Omental fat pad (tissue), 4 donors: ENCODE measurements around the gene FTH1. TPM values are rescaled to one million over a fixed set of nuclear protein-coding genes. Genes with fewer than 3 reads are reported as not detected.

Source experiments
- ATAC-seq: fragments of 150-250 bp; one replicate; pipeline ENCODE4 v1.9.1; 2016; ENCODE audit warnings: mild to moderate bottlenecking, moderate library complexity; ENCODE audit not compliant: low FRiP score
- DNase-seq: peaks from one replicate; pipeline ENCODE4 v3.0.0-alpha.2; 2019; ENCODE audit warnings: low spot score
- total RNA-seq, 4 donors: library from RNA; depleted of rRNA; stranded (reverse); fragments of >200 nt; gene quantifications; one replicate each; pipeline ENCODE4 v1.1.0, GENCODE V29; 2016
- TF ChIP-seq, protein P1 (sequence below), 3 donors: fragments of 450-650 bp; IDR thresholded peaks; one replicate each; pipeline ENCODE4 v1.5.1; 2016 to 2017; ENCODE audit warnings: antibody characterized with exemption in 3 of 3, mild to moderate bottlenecking in 3 of 3, moderate library complexity in 2 of 3

The FTH1 gene
- total RNA-seq, 4 donors from 2014 or later: 3,477 to 7,075 (median 4,643) TPM

DNA sequence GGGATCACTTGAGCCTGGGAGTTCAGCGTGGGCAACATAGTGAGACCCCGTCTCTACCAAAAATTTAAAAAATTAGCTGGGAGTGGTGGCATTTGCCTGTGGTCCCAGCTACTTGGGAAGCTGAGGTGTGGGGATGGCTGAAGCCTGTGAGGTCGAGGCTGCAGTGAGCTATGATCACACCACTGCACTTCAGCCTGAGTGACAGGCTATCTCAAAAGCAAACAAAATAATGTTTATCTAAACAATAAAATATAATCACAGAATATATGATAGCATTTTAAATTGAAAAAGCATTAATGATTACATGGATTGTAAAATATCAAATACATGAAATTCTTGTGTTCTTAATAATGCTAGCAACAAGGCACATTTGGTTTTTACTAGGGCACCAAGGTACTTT, 14.6 kb downstream of the FTH1 start:
- no peak for ATAC-seq
- no peak for DNase-seq
- TF ChIP-seq, protein P1, sequence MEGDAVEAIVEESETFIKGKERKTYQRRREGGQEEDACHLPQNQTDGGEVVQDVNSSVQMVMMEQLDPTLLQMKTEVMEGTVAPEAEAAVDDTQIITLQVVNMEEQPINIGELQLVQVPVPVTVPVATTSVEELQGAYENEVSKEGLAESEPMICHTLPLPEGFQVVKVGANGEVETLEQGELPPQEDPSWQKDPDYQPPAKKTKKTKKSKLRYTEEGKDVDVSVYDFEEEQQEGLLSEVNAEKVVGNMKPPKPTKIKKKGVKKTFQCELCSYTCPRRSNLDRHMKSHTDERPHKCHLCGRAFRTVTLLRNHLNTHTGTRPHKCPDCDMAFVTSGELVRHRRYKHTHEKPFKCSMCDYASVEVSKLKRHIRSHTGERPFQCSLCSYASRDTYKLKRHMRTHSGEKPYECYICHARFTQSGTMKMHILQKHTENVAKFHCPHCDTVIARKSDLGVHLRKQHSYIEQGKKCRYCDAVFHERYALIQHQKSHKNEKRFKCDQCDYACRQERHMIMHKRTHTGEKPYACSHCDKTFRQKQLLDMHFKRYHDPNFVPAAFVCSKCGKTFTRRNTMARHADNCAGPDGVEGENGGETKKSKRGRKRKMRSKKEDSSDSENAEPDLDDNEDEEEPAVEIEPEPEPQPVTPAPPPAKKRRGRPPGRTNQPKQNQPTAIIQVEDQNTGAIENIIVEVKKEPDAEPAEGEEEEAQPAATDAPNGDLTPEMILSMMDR (IDR thresholded peaks at IDR 0.05): no peak

DNA sequence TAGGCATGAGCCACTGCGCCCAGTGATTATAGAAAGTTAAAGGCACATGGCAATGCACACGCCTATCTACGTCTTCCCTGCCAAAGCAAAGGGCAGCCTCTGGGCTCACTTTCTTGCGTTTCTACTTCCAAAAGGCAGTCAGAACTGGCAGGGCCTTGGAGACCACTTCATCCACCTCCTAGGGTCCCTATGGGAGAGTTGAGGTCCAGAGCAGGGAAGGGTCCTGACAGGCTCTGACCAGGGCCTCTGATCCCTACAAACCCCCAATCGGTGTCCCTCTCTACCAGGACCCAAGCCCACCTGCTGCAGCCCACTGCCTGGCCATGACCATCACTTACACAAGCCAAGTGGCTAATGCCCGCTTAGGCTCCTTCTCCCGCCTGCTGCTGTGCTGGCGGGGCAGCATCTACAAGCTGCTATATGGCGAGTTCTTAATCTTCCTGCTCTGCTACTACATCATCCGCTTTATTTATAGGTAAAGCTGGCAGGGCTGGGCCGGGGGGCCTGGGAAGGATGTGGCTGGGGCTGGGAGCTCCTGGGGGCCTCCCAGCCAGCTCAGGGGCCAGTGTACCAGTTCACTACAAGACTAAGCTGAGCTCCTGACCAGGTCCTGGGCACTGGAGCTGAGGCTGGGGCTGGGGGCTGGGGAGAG, 15.8 kb downstream of the FTH1 start:
- ATAC-seq (no peak), DNase-seq (no peak)
- TF ChIP-seq, protein P1 (IDR thresholded peaks at IDR 0.05): no peak

DNA sequence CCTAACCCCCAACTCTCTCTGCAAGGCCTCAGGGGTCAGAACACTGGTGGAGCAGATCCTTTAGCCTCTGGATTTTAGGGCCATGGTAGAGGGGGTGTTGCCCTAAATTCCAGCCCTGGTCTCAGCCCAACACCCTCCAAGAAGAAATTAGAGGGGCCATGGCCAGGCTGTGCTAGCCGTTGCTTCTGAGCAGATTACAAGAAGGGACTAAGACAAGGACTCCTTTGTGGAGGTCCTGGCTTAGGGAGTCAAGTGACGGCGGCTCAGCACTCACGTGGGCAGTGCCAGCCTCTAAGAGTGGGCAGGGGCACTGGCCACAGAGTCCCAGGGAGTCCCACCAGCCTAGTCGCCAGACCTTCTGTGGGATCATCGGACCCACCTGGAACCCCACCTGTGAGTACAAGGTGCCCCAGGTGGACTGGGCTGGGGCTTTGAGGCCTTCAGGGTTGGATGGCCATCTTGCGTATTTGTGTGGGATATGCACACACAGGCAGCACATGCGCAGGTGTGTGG, 17.3 kb downstream of the FTH1 start, which contains the start of gene BEST1:
Gene BEST1, plus strand, starts transcription at position 317 of the 513 bp plus-strand sequence. CDS start 1,456 bp downstream, outside the sequence.
- TF ChIP-seq, protein P1 (IDR thresholded peaks at IDR 0.05): no peak
- DNase-seq: no peak
- ATAC-seq: no peak

DNA sequence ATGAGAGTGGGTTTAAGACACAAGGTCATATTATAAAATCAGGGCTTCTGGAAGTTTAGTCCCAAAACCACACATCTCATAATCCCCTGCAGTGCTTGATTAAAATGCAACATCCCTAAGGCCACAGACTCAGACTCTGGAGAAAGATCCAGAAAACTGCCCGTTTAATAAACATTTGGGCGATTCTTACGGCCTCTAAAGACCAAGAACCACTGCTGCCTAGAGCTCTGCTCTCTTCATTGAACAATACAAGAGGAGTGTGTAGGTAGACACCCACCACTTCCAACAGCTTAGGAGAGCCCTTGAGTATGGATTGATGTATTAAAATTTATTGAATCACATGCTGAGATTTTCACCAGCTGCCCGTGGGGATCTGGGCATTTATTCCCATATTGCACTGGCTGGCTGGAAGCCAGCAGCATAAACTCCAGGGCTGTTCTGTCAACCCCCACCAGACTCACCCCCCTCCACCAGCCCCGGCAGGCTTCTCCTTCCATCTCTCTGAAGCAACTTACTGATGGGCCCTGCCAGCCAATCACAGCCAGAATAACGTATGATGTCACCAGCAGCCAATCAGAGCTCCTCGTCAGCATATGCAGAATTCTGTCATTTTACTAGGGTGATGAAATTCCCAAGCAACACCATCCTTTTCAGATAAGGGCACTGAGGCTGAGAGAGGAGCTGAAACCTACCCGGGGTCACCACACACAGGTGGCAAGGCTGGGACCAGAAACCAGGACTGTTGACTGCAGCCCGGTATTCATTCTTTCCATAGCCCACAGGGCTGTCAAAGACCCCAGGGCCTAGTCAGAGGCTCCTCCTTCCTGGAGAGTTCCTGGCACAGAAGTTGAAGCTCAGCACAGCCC, 18.0 kb downstream of the FTH1 start:
- peak; percentile 72 for ATAC-seq
- TF ChIP-seq, protein P1 (IDR thresholded peaks at IDR 0.05): no peak
- DNase-seq: no peak

DNA sequence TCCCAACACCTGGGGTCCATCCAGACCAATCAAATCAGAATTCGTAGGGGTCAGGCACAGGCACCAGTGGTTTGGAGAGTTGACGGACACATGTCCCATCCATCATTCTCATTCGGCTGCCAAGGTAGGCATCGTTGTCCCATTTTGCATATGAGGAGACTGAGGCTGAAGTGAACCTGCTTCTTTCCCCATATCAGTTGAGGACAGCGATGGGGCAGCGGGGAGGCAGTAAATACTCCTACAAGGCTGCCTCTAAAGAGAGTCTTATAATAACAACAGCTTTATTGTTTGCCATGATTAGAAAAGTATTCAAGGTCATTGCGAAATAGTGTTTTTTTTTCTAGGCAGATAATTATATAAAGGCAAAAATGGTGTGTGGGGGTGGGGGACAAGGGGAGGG, 18.9 kb downstream of the FTH1 start:
- TF ChIP-seq, protein P1 (IDR thresholded peaks at IDR 0.05): no peak
- ATAC-seq: no peak

DNA sequence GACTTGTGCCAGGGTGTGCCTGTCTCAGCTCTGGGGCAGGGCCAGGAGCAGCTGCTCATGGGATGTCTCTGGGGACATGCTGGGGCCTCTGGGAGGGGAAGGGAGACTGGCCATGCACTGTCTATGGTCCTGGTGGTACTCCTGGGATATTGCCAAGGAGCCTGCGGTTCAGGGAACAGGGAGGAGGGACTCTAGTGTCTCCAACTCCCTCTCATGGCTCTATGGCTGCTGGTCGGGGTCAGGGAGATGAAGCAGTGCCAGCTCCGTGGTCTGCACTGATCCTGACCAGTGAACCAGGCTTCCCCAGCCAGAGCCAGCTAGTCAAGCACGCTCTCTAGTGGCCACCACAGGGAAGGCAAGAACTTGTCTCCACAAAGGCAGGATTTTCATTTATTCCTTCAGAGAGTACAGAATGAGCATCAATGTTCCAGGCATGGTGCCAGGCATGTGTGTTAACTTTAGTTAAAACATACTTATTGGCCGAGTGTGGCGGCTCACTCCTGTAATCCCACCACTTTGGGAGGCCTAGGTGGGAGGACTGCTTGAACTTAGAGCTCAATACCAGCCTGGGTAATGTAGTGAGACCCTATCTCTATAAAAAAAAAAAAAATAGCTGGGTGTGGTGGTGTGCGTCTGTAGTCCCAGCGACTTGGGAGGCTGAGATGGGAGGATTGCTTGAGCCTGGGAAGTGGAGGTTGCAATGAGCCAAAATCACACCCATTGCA, 19.8 kb downstream of the FTH1 start:
- TF ChIP-seq, protein P1 (IDR thresholded peaks at IDR 0.05): peak in 2 of 3 donors; percentile 19 to 88
- peak; percentile 94 for DNase-seq
- ATAC-seq: peak; percentile 86

More for the DNA sequence above, 18.9 kb downstream of the FTH1 start:
- no peak for DNase-seq
